Heart left ventricle (tissue), 16 donors: ENCODE measurements around the gene USH1G. TPM values are rescaled to one million over a fixed set of nuclear protein-coding genes. Genes with fewer than 3 reads are reported as not detected.

Experiments
- ATAC-seq, 4 donors: fragments of 200-7000 bp; cut with Tn5 transposase; one replicate each; pipeline ENCODE4 v1.9.1; 2020 to 2022; ENCODE audit warnings: moderate library complexity in 4 of 4, mild to moderate bottlenecking in 3 of 4, moderate number of reproducible peaks in 1 of 4
- DNase-seq, 5 donors: peaks; one replicate each; pipeline ENCODE4 v3.0.0-alpha.2; 2020
- H3K27ac ChIP-seq, 12 donors: fragments of 200-600 bp; sonication (generic) in 4 of 12; one replicate each; pipeline versions ENCODE4 v1.5.0 to v1.8.0; 2016 to 2022; ENCODE audit warnings: mild to moderate bottlenecking in 2 of 12
- H3K27me3 ChIP-seq, 9 donors: fragments of 200-600 bp; sonication (generic) in 2 of 9; one replicate each; pipeline versions ENCODE4 v1.5.1 to v1.8.0; 2016 to 2022; ENCODE audit warnings: mild to moderate bottlenecking in 3 of 9
- H3K36me3 ChIP-seq, 9 donors: fragments of 200-600 bp; sonication (generic) in 2 of 9; one replicate each; pipeline versions ENCODE4 v1.5.0 to v1.8.0; 2018 to 2022; ENCODE audit warnings: mild to moderate bottlenecking in 2 of 9
- H3K4me1 ChIP-seq, 12 donors: fragments of 200-600 bp; sonication (generic) in 4 of 12; one replicate each; pipeline versions ENCODE4 v1.5.0 to v1.8.0; 2016 to 2022; ENCODE audit warnings: mild to moderate bottlenecking in 3 of 12
- H3K4me3 ChIP-seq, 12 donors: fragments of 200-600 bp; sonication (generic) in 4 of 12; one replicate each; pipeline versions ENCODE4 v1.5.0 to v1.8.0; 2017 to 2022; ENCODE audit warnings: mild to moderate bottlenecking in 9 of 12, moderate library complexity in 4 of 12
- H3K9me3 ChIP-seq, 12 donors: fragments of 200-600 bp; sonication (generic) in 4 of 12; one replicate each; pipeline versions ENCODE4 v1.5.0 to v1.8.0; 2016 to 2022; ENCODE audit warnings: mild to moderate bottlenecking in 1 of 12
- CTCF ChIP-seq, 12 donors: fragments of 200-600 bp; sonication (generic) in 4 of 12; IDR thresholded peaks; one replicate each; pipeline versions ENCODE4 v1.5.0 to v1.8.0; 2018 to 2022; ENCODE audit warnings: antibody characterized with exemption in 12 of 12, mild to moderate bottlenecking in 5 of 12
- POLR2A ChIP-seq, 2 donors: fragments of 450-650 bp; IDR thresholded peaks; one replicate each; pipeline ENCODE4 v1.6.1; 2017; ENCODE audit warnings: antibody characterized with exemption in 2 of 2, mild to moderate bottlenecking in 2 of 2, moderate library complexity in 2 of 2
- WGBS, 4 donors: extraction: QIAGEN DNeasy Blood & Tissue Kit in 2 of 4; methylation state at CpG; one replicate each; pipeline versions ENCODE4 v1.1.5 to v1.1.7; 2013 to 2018; 5-methylcytosine and 5-hydroxymethylcytosine counted together
- intact Hi-C, 10 donors: fragments of 100-400 bp; cut with DNase I; formaldehyde crosslinking; loops; one replicate each; pipeline versions ENCODE4 v1.11.1 to v1.14.2; 2022
- polyA plus RNA-seq, 2 donors: library from polyadenylated mRNA; stranded (reverse); fragments of 200-250 nt; gene quantifications; one replicate each; pipeline ENCODE4 v1.2.3, GENCODE V29; 2013
- total RNA-seq, 9 donors: library from RNA; depleted of rRNA in 2 of 9; stranded (reverse); fragments of >200 nt in 2 of 9; fragmentation: NEBNext Ultra II Directional in 3 of 9; extraction: Animal tissue kit (Norgen Biotek cat#: 25700) in 3 of 9; gene quantifications; one replicate each; pipeline versions ENCODE4 v1.1.0 to v1.2.4, GENCODE V29; 2016 to 2023
- donor health status: ischemic (EF 13 %, LVEDD 7.1; RV severe dilation, severe dysfunction).
- donor health status: healthy with polysubstance abuse.
- donor health status: DM: no; HTN: yes; CAD: no.
- donor health status: DM: no; HTN: no; CAD: no.
- donor health status: ischemic (EF 25% LVEDD 6.9; RV normal size, moderate dysfunction).
- donor health status: ischemic (EF 25% LVEDD 5.7; RV mildly dilated, moderate dysfunction).
- donor health status: healthy.
- donor health status: DM: yes; HTN: yes; CAD: no.
- donor health status: ischemic (EF 35%, LVEDD 5.7; RV mildly dilated, moderate dysfunction).
- donor health status: nonischemic (EF 11% LVEDD 7.7; RV severe dilation, severe dysfunction).
- donor health status: DM: yes; HTN: yes; CAD: no.
- donor health status: PGD.
- donor health status: ischemic (EF 29% LVEDD 5.4; RV normal size, mild dysfunction).
- donor health status: nonischemic (EF 23%, LVEDD 6.1; RV moderate dilation, normal function).

The USH1G gene
- total and polyA plus RNA-seq, 11 donors = not detected

- no peak for TF ChIP-seq CTCF (IDR thresholded peaks at IDR 0.05)
- TF ChIP-seq POLR2A (IDR thresholded peaks at IDR 0.05) = no peak
- peaks cover 0 to 3% (median 0%) of the 10 kb centered on the region in 9 donors for H3K36me3 ChIP-seq
- no peaks in the 10 kb centered on the region for H3K9me3 ChIP-seq
- peaks cover 0 to 3% (median 0%) of the 10 kb centered on the region in 9 donors for H3K27me3 ChIP-seq
- H3K27ac ChIP-seq = no peak overlapping the region
- intact Hi-C loops = loop anchor here in 9 of 10 donors (5.0 to 10.0 kb wide), 8 partner anchors 49 to 244 kb away; partner anchors contain the start of genes MRPL58 (in 6 of the 9), ATP5PD (in 1 of the 9), KCTD2 (in 1 of the 9) and NUP85 (in 1 of the 9)
- DNase-seq (peak in 1 of 5 donors; percentile 43), ATAC-seq (no peak)
- 87 to 93% (median 88%) methylated on average over 7 to 18 of the region's 18 CpGs for WGBS, 4 donors
- H3K4me3 ChIP-seq = no peak overlapping the region
- H3K4me1 ChIP-seq = peaks cover 0 to 6% (median 0%) of the 10 kb centered on the region in 12 donors
Measured at GRCh38 chr17:74962622-74963394, 39.8 kb upstream of the USH1G start.

- WGBS, 4 donors = 22 to 55% (median 45%) methylated on average over 12 to 23 of the region's 23 CpGs
- H3K27me3 ChIP-seq = peaks cover 0 to 5% (median 0%) of the 10 kb centered on the region in 9 donors
- no peaks in the 10 kb centered on the region for H3K9me3 ChIP-seq
- intact Hi-C loops = loop anchor here (1.0 to 10.0 kb wide), 12 partner anchors 50 to 245 kb away; partner anchors contain the start of genes MRPL58 (in 7 of the 10), ATP5PD (in 1 of the 10), KCTD2 (in 1 of the 10) and NUP85 (in 1 of the 10)
- TF ChIP-seq POLR2A (IDR thresholded peaks at IDR 0.05) = no peak
- peak; percentile 67 to 89 (median 80) for TF ChIP-seq CTCF (IDR thresholded peaks at IDR 0.05)
- ATAC-seq (peak; percentile 78 to 91 (median 86)), DNase-seq (peak; percentile 88 to 91 (median 89))
- no peak overlapping the region for H3K4me3 ChIP-seq
- no peak overlapping the region for H3K27ac ChIP-seq
- peaks cover 0 to 6% (median 0%) of the 10 kb centered on the region in 12 donors for H3K4me1 ChIP-seq
- H3K36me3 ChIP-seq = peaks cover 0 to 7% (median 0%) of the 10 kb centered on the region in 9 donors
Measured at GRCh38 chr17:74961657-74962350, 38.7 kb upstream of the USH1G start.

GRCh38 chr17:74960570-74961342 is 37.7 kb upstream of the USH1G start:
- peaks cover 0 to 5% (median 0%) of the 10 kb centered on the region in 9 donors for H3K27me3 ChIP-seq
- no peaks in the 10 kb centered on the region for H3K9me3 ChIP-seq
- no peak overlapping the region for H3K4me3 ChIP-seq
- DNase-seq (no peak), ATAC-seq (peak in 3 of 4 donors; percentile 3 to 10 (median 6))
- intact Hi-C loops = loop anchor here (1.0 to 10.0 kb wide), 12 partner anchors 52 to 247 kb away; partner anchors contain the start of genes MRPL58 (in 7 of the 10), ATP5PD (in 1 of the 10), KCTD2 (in 1 of the 10) and NUP85 (in 1 of the 10)
- WGBS, 4 donors = 54 to 70% (median 62%) methylated on average over 16 to 19 of the region's 19 CpGs
- peaks cover 0 to 6% (median 0%) of the 10 kb centered on the region in 12 donors for H3K4me1 ChIP-seq
- peaks cover 0 to 8% (median 0%) of the 10 kb centered on the region in 9 donors for H3K36me3 ChIP-seq
- TF ChIP-seq POLR2A (IDR thresholded peaks at IDR 0.05) = no peak
- TF ChIP-seq CTCF (IDR thresholded peaks at IDR 0.05) = peak in 4 of 12 donors; percentile 7 to 40 (median 22)
- H3K27ac ChIP-seq = no peak overlapping the region
